Measurements from ENCODE around the gene EMP2.
"Not testable (repeated sequence)": the region's sequence is repeated elsewhere in the genome, so short reads cannot be mapped to it uniquely, and the experiment has no call there.

The EMP2 gene

GRCh38 chr16:10547708-10548107 lies 32.7 kb downstream of the EMP2 start:
- DNase-seq: no peak

DNA sequence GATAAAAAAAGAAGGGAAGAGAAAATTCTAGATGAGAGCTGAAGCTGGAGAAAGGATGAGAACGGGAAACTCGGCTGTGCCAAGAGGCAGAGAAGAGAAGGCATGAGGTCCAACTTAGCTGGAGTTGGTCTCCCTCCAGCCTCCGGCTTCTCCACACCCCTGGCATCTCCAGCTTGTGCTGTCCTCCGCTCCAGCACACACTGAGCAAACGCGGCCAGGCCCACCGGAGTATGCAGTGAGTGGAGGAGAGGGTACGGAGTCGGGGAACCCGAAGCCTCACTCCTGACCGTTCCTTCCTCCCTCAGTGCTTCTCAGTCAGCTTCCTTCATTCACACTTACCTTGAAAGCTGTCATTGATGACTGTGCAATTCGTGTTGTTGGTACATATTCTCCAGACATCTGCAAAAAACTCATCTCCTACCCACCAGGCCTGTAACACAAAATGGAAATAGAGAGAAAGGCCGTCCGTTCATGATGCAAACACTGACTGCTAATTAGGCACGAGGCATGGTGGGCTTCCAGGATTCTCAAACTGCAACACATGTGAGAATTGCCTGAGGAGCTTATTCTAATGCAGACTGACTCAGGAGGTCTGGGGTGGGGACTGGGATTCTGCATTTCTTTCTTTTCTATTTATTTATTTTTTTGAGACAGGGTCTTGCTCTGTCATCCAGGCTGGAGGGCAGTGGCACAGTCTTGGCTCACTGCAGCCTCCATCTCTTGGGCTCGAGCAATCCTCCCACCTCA lies 37.0 kb downstream of the EMP2 start:
- no peak for DNase-seq

DNA sequence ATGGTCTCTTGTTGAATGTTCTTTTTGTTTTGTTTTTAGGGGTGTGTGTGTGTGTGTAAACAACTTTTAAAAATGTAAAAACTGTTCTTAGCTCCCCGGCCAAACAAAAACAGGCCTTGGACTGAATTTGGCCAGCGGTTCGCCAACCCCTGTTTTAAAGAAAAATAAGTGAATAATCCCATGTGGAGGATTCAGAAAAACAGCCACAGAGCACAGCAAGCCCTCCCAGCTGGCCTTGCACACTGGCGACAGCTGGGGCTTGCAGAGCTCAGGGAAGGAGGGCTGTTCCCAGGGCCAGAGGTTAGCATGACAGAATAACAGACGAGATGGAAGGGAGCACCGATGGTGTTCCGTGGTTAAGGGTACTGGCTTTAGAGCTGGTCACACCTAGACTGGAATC lies 39.0 kb downstream of the EMP2 start:
- no peak for DNase-seq

- no peak for DNase-seq
Observed at GRCh38 chr16:10539793-10540192, 40.6 kb downstream of the EMP2 start.

DNA sequence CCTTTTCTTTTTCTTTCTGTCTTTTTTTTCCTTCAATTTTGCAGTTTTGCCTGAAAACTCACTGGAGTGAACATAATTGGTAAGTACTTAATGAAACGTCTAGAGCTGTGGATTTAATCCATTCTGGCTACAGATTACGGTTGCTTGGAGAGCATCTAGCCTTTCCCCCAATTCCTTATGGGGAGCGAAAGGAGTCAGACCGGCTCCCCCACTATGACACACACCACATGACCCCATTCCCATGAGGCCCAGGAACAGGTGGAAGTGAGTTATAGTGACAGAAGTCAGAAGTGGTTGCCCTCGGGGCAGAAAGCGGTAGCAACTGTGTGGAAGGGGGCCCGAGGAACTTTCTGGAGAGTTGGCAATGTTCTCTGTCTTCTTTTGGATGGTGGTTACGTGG lies 41.2 kb downstream of the EMP2 start:
- no peak for DNase-seq

GRCh38 chr16:10538583-10538982 lies 41.8 kb downstream of the EMP2 start:
- DNase-seq: no peak

DNA sequence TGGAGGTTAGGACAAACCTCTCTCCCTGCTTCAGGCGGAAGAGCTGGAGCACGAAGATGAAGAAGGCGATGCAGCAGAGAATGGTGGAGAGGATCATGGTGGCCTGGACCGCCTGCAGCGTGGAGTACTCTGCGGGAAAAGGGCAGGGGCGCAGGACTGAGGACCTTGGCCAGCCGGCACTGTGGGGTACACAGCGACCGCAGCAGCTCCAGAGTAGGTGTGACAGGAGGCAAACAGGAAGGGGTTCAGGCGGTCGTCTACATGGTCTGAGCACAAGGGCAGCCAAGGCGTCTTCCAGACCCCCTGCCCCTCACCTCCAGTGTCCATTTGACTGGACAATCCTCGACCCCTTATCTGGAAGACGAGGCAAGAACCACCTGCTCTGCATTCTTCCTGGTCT lies 42.5 kb downstream of the EMP2 start:
- no peak for DNase-seq

DNA sequence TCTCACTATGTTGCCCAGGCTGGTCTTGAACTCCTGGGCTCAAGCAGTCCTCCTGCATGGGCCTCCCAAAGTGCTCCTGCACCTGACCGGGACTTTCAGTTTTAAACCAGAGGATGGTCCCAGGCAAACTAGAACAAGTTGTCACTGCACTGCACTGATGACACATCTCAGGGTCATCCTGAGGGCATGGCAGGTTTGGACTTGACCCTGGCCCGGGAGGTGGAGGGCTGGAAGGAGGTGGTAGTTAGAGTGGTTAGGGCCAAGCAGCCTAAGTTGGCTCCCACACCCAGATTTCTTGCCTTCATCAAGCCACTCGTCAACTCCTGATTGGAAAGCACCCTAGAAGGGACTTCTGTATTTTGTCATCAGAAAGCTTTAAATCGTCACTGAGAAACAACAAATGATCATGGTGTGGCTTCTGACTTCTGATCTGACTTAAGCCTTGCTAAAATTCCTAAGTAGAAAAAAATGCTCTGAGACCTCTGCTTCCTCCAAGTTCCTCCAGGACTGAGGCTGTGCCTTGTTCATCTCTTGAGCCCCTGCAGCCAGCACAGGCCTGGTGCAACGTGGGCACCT lies 43.5 kb downstream of the EMP2 start:
- no peak for DNase-seq

DNA sequence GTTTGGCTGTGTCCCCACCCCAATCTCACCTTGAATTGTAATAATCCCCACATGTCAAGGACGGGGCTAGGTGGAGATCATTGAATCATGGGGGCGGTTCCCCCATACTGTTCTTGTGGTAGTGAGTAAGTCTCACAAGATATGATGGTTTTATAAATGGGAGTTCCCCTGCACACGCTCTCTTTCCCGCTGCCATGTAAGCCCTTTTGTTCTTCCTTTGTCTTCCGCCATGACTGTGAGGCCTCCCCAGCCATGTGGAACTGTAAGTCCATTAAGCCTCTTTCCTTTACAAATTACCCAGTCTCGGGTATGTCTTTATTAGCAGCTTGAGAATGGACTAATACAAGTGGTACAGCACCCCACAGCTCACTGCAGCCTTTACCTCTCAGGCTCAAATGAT lies 44.1 kb downstream of the EMP2 start:
- not testable (repeated sequence) for DNase-seq

- no peak for DNase-seq
Observed at GRCh38 chr16:10535461-10535860, 44.9 kb downstream of the EMP2 start.

- DNase-seq: no peak
Observed at GRCh38 chr16:10534748-10535147, 45.6 kb downstream of the EMP2 start.

DNA sequence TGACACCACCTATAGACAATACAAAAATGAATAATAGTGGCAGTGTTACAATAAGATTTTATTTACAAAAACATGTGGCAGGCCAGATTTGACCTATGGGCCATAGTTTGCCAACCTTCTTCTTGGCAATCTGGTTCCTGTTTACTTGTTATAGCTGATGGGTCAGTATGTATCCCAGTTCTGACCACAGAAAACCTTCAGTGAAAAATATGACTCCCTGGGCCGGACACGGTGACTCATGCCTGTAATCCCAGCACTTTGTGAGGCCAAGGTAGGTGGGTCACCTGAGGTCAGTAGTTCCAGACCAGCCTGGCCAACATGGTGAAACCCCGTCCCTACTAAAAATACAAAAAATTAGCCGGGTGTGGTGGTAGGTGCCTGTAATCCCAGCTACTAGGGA lies 46.8 kb downstream of the EMP2 start:
- not testable (repeated sequence) for DNase-seq

DNA sequence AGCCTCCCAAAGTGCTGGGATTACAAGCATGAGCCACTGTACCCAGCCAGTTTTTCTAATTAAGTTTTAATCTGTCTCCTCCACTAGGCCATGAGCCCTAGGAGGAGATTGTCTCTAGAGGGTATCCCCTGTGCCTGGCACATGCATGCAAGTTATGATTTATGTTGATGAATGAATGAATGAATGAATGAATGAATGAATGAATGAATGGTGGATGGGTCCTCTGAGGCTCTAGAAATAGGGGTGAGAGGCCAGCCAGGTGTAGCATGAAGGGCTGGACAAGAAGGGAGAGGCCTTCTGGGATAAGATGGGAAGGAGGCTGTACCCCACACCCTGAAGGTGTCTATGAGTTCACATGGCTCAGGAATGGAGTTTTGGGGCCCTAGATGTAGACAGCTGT lies 48.8 kb downstream of the EMP2 start:
- DNase-seq: no peak

- DNase-seq: no peak
Observed at GRCh38 chr16:10530685-10531084, 49.7 kb downstream of the EMP2 start.

GRCh38 chr16:10529895-10530669 lies 50.3 kb downstream of the EMP2 start:
- no peak for DNase-seq

- no peak for DNase-seq
Observed at GRCh38 chr16:10528635-10529034, 51.8 kb downstream of the EMP2 start.

DNA sequence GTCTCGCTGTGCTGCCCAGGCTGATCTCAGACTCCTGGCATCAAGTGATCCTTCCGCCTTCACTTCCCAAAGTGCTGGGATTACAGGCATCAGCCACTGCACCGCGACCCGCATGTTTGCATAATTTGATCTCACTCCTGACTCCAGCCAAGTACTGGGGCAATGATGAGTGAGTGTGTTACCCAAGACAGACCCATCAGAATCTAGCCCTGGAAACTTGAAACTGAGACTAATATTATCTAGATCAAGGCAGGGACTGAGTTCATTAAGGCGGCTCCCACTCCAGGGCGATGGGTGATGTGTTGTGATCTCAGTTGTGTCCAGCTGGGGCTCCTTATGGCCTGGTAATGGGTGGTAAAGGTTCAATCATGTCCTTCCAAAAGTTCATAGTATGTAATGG lies 53.4 kb downstream of the EMP2 start:
- no peak for DNase-seq

DNA sequence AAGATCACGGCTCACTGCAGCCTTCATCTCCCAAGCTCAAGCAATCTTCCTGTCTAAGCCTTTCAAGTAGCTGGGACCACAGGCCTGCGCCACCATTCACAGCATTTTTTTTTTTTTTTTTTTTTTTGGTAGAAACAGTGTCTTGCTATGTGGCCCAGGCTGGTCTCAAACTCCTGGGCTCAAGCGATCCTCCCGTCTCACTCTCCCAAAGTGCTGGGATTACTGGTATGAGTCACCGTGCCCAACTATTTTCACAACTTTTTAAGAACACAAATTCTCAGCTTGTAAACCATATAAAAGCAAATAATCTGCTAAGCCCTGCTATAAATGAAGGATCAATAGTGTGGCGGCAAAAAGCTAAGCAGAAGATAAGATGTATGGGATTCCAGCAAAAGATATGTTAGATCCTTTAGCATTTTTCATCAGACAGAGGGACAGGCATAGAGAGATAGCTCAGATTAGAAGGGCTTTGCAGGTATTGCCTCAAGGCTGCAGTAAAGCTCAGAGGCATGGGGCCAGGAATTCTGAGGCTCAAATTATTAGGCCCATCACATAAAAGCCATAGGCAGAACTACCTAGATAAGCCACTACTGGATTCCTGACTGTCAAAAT lies 55.1 kb downstream of the EMP2 start:
- DNase-seq: no peak

DNA sequence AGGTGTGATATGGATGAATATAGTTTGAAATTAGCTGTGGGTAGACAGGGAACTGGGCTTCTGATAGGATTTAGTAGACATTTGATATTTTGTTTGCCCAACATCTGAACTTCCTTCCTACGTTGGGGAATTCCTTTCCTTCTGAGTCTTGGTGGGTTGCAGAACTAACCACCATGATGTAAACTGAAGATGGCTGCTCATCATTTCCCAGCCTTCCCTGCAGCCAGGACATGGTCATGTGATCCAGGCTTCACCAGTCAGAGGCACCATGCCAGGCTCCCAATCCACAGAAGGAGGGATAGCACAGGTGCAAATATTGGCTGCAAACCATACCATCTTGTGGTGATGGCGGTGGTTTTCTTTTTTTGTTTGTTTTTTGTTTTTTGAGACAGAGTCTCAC lies 57.4 kb downstream of the EMP2 start:
- DNase-seq: no peak

DNA sequence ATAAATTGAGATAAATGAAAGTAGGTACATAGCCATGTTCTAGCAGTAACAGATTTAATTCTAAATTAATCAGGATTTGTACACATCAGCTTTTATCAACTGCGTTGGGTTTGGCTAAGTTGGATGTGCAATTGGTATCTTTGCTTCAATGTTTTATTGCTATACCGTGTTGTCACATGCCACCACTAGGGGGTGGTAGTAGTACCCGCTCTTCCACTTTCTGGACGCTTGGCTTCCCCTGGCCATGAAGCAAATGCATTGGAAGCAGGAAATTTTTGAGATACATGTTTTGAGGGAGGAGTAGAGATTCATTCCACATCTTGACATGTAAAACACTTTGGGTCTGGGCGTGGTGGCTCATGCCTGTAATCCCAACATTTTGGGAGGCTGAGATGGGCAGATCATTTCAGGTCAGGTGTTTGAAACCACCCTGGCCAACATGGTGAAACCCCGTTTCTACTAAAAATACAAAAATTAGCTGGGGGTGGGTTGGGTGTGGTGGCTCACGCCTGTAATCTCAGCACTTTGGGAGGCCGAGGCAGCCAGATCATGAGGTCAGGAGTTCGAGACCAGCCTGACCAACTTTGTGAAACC lies 58.6 kb downstream of the EMP2 start:
- peak; percentile 6 for DNase-seq

GRCh38 chr16:10520869-10521578 lies 59.4 kb downstream of the EMP2 start:
- no peak for DNase-seq
